Endothelial cell (in vitro differentiated cells): ENCODE measurements around the gene ATXN7L1. TPM values are rescaled to one million over a fixed set of nuclear protein-coding genes. Genes with fewer than 3 reads are reported as not detected.
"Not testable (repeated sequence)": the region's sequence is repeated elsewhere in the genome, so short reads cannot be mapped to it uniquely, and the experiment has no call there.

ENCODE experiments used
- DNase-seq: peaks from one replicate; pipeline ENCODE4 v3.0.0; 2021; ENCODE audit warnings: low spot score
- H3K27ac Mint-ChIP-seq: one replicate; pipeline ENCODE4 v1.8.0; 2021; ENCODE audit warnings: mixed read lengths, inconsistent platforms; ENCODE audit not compliant: unreplicated experiment
- H3K27me3 Mint-ChIP-seq: one replicate; pipeline ENCODE4 v1.8.0; 2021; ENCODE audit warnings: mild to moderate bottlenecking, moderate library complexity, mixed read lengths, inconsistent platforms; ENCODE audit not compliant: unreplicated experiment
- H3K36me3 Mint-ChIP-seq: one replicate; pipeline ENCODE4 v1.8.0; 2021; ENCODE audit warnings: mild to moderate bottlenecking, low read depth, mixed read lengths, inconsistent platforms; ENCODE audit not compliant: unreplicated experiment
- H3K4me1 Mint-ChIP-seq: one replicate; pipeline ENCODE4 v1.8.0; 2021; ENCODE audit warnings: mild to moderate bottlenecking, mixed read lengths, inconsistent platforms; ENCODE audit not compliant: unreplicated experiment
- H3K4me3 Mint-ChIP-seq: one replicate; pipeline ENCODE4 v1.8.0; 2021; ENCODE audit warnings: mild to moderate bottlenecking, mixed read lengths, inconsistent platforms; ENCODE audit not compliant: unreplicated experiment
- H3K9me3 Mint-ChIP-seq: one replicate; pipeline ENCODE4 v1.8.0; 2021; ENCODE audit warnings: mixed read lengths, inconsistent platforms; ENCODE audit not compliant: unreplicated experiment
- total RNA-seq: library from RNA; stranded (reverse); fragmentation: NEBNext Ultra II Directional; extraction: Animal tissue kit (Norgen Biotek cat#: 25700); gene quantifications from one replicate; pipeline ENCODE4 v1.2.1, GENCODE V29; 2021; ENCODE audit not compliant: unreplicated experiment
- TF ChIP-seq, protein P1 (sequence below): fragments of 200-600 bp; sonication (generic); IDR thresholded peaks from one replicate; pipeline ENCODE4 v1.5.0; 2021; ENCODE audit warnings: antibody characterized with exemption; ENCODE audit not compliant: unreplicated experiment

Gene ATXN7L1
- total RNA-seq, 1 donor from 2014 or later = 18.4 TPM

DNA sequence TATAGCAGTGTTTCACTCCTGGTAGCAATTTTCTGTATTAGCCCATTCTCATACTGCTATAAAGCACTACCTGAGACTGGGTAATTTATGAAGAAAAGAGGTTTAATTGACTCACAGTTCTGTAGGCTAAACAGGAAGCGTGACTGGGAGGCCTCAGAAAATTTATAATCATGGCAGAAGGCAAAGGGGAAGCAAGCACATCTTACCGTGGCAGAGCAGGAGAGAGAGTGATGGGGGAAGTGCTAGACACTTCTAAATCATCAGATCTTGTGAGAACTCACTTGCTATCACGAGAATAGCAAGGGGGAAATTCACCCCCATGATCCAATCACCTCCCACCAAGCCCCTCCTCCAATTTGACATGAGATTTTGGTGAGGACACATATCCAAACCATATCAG lies 163.5 kb downstream of the ATXN7L1 start:
- Mint-ChIP-seq H3K27me3 (no peaks in the 10 kb centered on the region), H3K9me3 (peaks cover 27% of the 10 kb centered on the region), H3K36me3 (peaks cover 34% of the 10 kb centered on the region)

DNA sequence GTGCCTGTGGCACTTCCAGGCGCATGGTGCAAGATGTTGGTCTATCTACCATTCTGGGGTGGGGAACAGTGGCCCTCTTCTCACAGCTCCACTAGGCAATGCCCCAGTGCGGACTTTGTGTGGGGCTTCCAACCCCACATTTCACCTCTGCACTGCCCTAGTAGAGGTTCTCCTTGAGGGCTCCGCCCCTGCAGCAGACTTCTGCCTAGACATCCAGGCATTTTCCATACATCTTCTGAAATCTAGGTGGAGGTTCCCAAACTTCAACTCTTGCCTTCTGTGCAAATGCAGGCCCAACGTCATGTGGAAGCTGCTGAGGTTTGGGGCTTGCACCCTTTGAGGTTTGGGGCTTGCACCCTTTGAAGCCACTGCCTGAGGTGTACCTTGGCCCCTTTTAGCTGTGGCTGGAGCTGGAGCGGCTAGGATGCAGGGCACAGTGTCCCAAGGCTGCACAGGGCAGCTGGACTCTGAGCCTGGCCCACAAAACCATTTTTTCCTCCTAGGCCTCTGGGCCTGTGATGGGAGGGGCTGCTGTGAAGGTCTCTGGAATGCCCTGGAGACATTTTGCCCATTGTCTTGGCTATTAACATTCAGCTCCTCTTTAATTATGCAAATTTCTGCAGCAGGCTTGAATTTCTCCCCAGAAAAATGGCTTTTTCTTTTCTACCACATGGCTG lies 164.5 kb downstream of the ATXN7L1 start:
- Mint-ChIP-seq H3K36me3 (peaks cover 41% of the 10 kb centered on the region), H3K4me3 (peak overlapping the region; percentile 62), H3K9me3 (peaks cover 27% of the 10 kb centered on the region), H3K27ac (no peak overlapping the region), H3K27me3 (no peaks in the 10 kb centered on the region), H3K4me1 (peaks cover 6% of the 10 kb centered on the region)
- DNase-seq = no peak
- TF ChIP-seq, protein P1, sequence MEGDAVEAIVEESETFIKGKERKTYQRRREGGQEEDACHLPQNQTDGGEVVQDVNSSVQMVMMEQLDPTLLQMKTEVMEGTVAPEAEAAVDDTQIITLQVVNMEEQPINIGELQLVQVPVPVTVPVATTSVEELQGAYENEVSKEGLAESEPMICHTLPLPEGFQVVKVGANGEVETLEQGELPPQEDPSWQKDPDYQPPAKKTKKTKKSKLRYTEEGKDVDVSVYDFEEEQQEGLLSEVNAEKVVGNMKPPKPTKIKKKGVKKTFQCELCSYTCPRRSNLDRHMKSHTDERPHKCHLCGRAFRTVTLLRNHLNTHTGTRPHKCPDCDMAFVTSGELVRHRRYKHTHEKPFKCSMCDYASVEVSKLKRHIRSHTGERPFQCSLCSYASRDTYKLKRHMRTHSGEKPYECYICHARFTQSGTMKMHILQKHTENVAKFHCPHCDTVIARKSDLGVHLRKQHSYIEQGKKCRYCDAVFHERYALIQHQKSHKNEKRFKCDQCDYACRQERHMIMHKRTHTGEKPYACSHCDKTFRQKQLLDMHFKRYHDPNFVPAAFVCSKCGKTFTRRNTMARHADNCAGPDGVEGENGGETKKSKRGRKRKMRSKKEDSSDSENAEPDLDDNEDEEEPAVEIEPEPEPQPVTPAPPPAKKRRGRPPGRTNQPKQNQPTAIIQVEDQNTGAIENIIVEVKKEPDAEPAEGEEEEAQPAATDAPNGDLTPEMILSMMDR = no peak

More for the DNA sequence above, 163.5 kb downstream of the ATXN7L1 start:
- no peak for DNase-seq
- Mint-ChIP-seq H3K27ac (no peak overlapping the region), H3K4me1 (peaks cover 5% of the 10 kb centered on the region), H3K4me3 (peak overlapping the region; percentile 62)
- TF ChIP-seq, protein P1 = no peak

DNA sequence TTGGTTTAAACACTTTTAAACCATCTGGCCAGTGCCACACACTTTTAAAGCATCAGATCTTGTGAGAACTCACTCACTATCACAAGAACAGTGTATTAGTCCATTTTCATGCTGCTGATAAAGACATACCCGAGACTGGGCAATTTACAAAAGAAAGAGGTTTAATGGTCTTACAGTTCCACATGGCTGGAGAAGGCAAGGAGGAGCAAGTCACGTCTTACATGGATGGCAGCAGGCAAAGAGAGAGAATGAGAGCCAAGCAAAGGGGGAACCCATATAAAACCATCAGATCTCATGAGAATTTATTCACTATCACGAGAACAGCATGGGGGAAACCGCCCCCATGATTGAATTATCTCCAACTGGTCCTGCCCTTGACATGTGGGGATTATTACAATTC lies 165.7 kb downstream of the ATXN7L1 start:
- Mint-ChIP-seq H3K4me3 (peak overlapping the region; percentile 24), H3K36me3 (peaks cover 42% of the 10 kb centered on the region), H3K9me3 (peaks cover 27% of the 10 kb centered on the region)
- H3K27ac Mint-ChIP-seq, DNase-seq, H3K27me3 Mint-ChIP-seq, H3K4me1 Mint-ChIP-seq: not testable (repeated sequence)

- H3K36me3 Mint-ChIP-seq = peaks cover 44% of the 10 kb centered on the region
- H3K4me3 Mint-ChIP-seq = no peak overlapping the region
- H3K4me1 Mint-ChIP-seq = peaks cover 6% of the 10 kb centered on the region
- no peaks in the 10 kb centered on the region for H3K27me3 Mint-ChIP-seq
- peaks cover 27% of the 10 kb centered on the region for H3K9me3 Mint-ChIP-seq
- H3K27ac Mint-ChIP-seq = no peak overlapping the region
- TF ChIP-seq, protein P1 = no peak
- no peak for DNase-seq
These were observed 167.7 kb downstream of the ATXN7L1 start for GRCh38 chr7:105708763-105709080.

- no peaks in the 10 kb centered on the region for H3K27me3 Mint-ChIP-seq
- no peak for DNase-seq
- no peak overlapping the region for H3K4me3 Mint-ChIP-seq
- TF ChIP-seq, protein P1 = no peak
- H3K4me1 Mint-ChIP-seq = peaks cover 6% of the 10 kb centered on the region
- peaks cover 27% of the 10 kb centered on the region for H3K9me3 Mint-ChIP-seq
- peaks cover 40% of the 10 kb centered on the region for H3K36me3 Mint-ChIP-seq
- no peak overlapping the region for H3K27ac Mint-ChIP-seq
These were observed 168.2 kb downstream of the ATXN7L1 start for GRCh38 chr7:105707967-105708762.
